ENCODE results near the gene TAF4.

TAF4 gene

GRCh38 chr20:62047666-62048345 is 17.9 kb downstream of the TAF4 start:
- Histone ChIP-seq H3K9me3 (ENCODE audit: control insufficient read depth, insufficient read depth, low read depth, low read length) (no peaks in the 10 kb centered on the region), H3K4me3 (ENCODE audit: low read depth, low read length) (no peak overlapping the region), H3K4me1 (ENCODE audit: control insufficient read depth, insufficient read depth, low read length) (peaks cover 14% of the 10 kb centered on the region), H3K27ac (ENCODE audit: extremely low read depth, low read depth, low read length) (no peak overlapping the region), H3K36me3 (ENCODE audit: control insufficient read depth in 2 of 2, insufficient read depth in 1 of 2, low read length in 2 of 2) (no peaks in the 10 kb centered on the region)
- POLR2A ChIA-PET: no interaction called here
- TF ChIP-seq ZNF521 (tag by site-specific recombination; IDR thresholded peaks at IDR 0.05) (no peak), ZNF623 (tag by site-specific recombination; IDR thresholded peaks at IDR 0.05) (peak; percentile 70), ZNF426 (tag by site-specific recombination; IDR thresholded peaks at IDR 0.05) (no peak)
- CTCF ChIA-PET: interaction anchor here (0.7 kb wide), 1 partner anchor 102 kb away, joined by 3 read pairs; no protein-coding TSS in a partner anchor

- H3K27ac ChIP-seq (ENCODE audit: extremely low read depth, low read depth, low read length): no peak overlapping the region
- no peaks in the 10 kb centered on the region for H3K9me3 ChIP-seq (ENCODE audit: control insufficient read depth, insufficient read depth, low read depth, low read length)
- peaks cover 14% of the 10 kb centered on the region for H3K4me1 ChIP-seq (ENCODE audit: control insufficient read depth, insufficient read depth, low read length)
- TF ChIP-seq RBAK (tag by site-specific recombination; IDR thresholded peaks at IDR 0.05) (no peak), ZNF561 (tag by site-specific recombination; IDR thresholded peaks at IDR 0.05; ENCODE audit: borderline replicate concordance) (no peak), KLF10 (tag by site-specific recombination; IDR thresholded peaks at IDR 0.05) (no peak), ZNF169 (tag by site-specific recombination; IDR thresholded peaks at IDR 0.05) (no peak), ZNF510 (tag by site-specific recombination; IDR thresholded peaks at IDR 0.05; ENCODE audit: insufficient replicate concordance) (no peak), ZNF292 (tag by site-specific recombination; IDR thresholded peaks at IDR 0.05; ENCODE audit: borderline replicate concordance, low read depth) (no peak), ZNF529 (tag by site-specific recombination; IDR thresholded peaks at IDR 0.05; ENCODE audit: insufficient replicate concordance) (no peak), ZNF23 (tag by site-specific recombination; IDR thresholded peaks at IDR 0.05; ENCODE audit: borderline replicate concordance) (no peak), ZBTB49 (tag by site-specific recombination; IDR thresholded peaks at IDR 0.05; ENCODE audit: low read depth) (no peak), ZNF792 (tag by site-specific recombination; IDR thresholded peaks at IDR 0.05) (no peak), ZNF280D (tag by site-specific recombination; IDR thresholded peaks at IDR 0.05) (no peak), PRDM1 (tag by site-specific recombination; IDR thresholded peaks at IDR 0.05) (no peak), OVOL3 (tag by site-specific recombination; IDR thresholded peaks at IDR 0.05) (no peak)
- ChIA-PET POLR2A (no interaction called here), CTCF (no interaction called here)
- H3K4me3 ChIP-seq (ENCODE audit: low read depth, low read length): no peak overlapping the region
- H3K36me3 ChIP-seq (ENCODE audit: control insufficient read depth in 2 of 2, insufficient read depth in 1 of 2, low read length in 2 of 2): no peaks in the 10 kb centered on the region
These were observed 19.2 kb downstream of the TAF4 start for GRCh38 chr20:62046431-62046830.

Data from HEK293 (cell line).